NCI-H1417 (cell line): Measurements from ENCODE around the gene SGMS1.
A peak's percentile ranks its signal among the peaks of the same experiment; 100 is the strongest.

Source experiments
- DNase-seq, 3 experiments: peaks; one replicate each; lab custom pipeline; 2025; lab: John Stamatoyannopoulos, UW

The SGMS1 gene

DNA sequence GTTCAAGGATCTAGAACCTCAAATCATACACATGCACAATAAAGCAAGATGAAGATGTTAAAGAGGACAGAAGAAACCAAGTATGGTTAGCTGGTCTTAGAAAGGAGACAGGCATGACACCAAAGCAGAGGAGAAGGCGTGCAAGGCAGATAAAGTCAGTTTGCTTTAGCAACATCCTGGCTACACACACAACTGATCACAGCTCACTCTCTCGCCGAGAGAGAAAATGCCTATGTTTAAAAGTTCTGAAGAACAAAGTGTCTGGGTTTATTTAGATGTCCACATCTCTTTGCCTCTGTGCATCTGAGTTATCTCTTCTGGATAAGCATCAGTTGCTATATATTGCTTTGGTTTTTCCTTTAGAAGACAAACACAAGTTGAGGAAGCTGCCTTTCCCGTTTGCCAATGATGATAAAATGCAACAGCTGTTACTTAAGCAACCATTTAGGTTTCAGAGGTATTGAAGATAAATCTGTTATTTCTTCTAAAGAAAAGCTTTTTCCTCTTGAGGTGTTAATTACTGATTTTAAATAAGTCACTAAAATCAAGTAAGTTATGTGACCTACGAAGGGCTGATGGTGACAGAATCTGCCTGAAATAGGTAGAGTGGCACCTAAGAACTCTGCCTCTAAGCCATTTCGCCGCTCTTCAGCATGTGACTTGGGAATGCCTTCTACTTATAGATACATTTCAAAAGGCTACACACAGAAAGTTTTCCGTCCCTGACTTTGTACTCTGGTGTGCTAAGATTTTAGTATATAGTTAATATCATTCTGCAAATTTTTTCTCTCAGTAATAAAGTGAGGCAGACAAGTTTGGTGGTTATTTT, 226.2 kb downstream of the SGMS1 start:
- DNase-seq: no peak

DNA sequence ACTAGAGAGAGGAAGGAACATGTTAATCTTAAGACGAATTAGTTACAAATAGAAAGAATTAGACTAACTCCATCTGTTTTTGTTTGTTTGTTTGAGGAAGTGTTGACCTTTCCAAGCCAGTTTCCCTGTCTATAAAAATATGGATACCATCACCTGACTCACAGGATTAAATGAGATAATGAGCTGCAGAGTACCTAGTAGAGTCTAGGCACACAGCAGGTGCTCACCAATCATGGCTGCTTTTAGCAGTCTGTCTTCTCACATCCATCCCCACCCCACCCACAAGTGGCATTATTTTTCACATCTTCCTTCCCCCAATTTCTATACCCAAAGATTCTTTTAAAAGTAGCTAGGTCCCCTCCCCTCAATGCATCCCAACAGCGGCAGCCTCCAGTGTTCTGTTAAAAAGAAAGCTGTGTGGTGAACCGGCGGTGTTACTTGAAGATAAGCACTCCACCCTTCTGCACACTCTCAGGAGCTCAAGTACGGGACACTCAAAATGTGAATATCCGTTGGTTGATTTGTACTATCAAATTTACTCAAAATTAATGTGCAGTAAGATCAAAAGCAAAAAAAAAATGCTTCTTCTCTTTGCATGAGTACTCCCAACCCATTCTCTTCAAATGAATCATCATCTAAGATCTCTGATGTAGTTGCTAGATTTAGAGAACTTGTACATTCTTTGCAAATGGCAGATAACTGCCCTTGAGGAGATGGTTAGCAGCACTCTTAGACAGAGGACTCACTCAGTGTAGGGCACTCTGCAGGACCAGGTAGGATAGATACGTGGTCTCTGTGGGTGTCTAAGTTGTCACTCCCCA, 227.1 kb downstream of the SGMS1 start:
- no peak for DNase-seq

DNA sequence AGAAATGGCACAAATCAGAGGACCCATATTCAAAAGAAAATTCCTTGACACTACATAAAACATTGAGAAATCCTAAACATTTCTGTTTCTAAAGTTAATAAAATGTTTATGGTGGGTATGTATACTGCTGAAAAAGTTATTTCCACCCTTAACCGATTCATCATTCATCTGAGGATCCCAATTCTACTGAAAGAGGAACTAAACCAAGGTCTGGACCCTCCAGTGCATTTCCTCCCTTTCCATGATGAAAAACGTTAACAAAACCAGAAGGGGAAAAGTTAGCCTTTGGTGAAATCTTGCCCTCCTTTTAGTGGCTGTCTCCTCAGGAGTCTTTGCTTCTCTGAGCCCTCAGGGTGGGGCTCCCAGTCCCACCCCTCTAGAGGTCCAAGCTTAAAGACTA, 227.9 kb downstream of the SGMS1 start:
- DNase-seq: no peak

DNA sequence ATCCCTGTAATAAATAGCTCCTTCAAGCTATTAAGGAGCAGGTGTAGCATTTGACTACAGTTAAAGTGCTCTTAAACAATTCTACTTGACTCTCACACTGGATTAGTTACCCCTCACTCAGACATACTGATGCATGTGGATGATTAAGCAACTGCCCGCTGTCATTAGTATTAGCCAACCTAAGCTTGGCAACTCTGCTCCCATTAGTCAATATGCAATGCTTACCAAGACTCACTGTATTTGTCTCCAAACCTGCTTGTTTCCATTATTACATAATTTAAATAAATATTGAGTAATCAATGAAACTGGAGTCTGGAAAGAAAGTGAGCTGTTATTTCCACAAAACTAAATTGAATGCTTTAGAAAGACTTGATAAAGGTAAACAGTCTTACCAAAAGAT, 228.5 kb downstream of the SGMS1 start:
- no peak for DNase-seq

GRCh38 chr10:50394832-50395231, 228.9 kb downstream of the SGMS1 start:
- no peak for DNase-seq

- DNase-seq: peak in 1 of 3 experiments; percentile 28
These were observed 229.8 kb downstream of the SGMS1 start for GRCh38 chr10:50393784-50394467.

- peak in 1 of 3 experiments; percentile 1 for DNase-seq
These were observed 230.6 kb downstream of the SGMS1 start for GRCh38 chr10:50392966-50393718.

- DNase-seq: no peak
These were observed 231.3 kb downstream of the SGMS1 start for GRCh38 chr10:50392426-50392825.

DNA sequence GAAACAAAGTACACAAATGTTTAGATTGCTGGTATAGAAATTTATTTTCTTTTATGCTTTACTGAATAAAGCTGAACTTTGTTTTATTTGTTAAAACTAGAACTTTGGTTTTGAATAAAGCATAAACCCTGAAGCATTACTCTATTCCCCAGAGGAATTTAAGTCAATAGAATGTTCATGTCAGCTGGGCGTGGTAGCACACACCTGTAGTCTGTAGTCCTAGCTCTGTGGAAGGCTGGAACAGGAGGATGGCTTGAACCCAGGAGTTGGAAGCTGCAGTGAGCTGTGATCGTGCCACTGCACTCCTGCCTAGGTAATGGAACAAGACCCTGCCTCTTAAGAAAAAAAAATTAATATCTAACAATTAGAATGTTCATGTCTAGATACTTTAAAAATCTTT, 233.5 kb downstream of the SGMS1 start:
- no peak for DNase-seq

- no peak for DNase-seq
These were observed 235.6 kb downstream of the SGMS1 start for GRCh38 chr10:50388181-50388580.

- no peak for DNase-seq
These were observed 236.1 kb downstream of the SGMS1 start for GRCh38 chr10:50387732-50388073.

- DNase-seq: no peak
These were observed 236.6 kb downstream of the SGMS1 start for GRCh38 chr10:50387007-50387731.

DNA sequence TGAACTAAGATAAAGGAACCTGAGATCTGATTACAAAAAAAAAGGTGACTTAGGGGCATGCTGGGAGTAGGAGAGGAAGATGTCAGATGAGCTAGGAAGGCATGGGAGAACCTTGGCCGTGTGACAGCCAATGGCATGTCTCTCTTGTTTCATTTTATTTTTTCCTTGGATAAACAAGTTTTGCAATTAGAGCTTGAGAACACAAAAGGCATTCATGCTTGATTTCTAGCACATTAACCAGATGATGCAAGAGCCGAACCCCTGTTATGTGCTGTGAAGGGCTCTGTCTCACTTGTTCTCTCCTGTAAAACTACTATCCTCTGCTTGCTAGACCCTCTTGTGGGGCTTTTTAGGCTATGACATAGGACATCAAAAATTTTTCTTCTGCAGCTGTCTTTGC, 238.1 kb downstream of the SGMS1 start:
- peak in 1 of 3 experiments; percentile 1 for DNase-seq

DNA sequence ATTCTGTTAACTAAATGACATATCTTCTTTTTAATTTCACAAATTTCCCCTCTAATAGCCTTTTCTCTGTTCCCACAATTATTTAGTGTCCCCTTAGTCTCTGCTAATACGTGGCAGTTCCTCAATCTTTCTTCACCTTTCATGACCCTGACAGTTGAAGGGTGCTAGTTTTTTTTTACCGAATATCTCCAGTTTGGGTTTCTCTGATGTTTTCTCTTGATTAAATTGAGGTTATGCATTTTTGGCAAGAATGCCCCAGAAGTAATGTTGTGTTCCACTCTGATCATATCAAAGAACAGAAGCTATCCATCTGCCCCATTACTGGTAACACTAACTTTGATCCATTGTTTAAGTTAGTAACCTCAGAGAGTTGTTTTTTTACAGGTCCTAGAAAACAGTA, 238.9 kb downstream of the SGMS1 start:
- no peak for DNase-seq

- no peak for DNase-seq
These were observed 239.5 kb downstream of the SGMS1 start for GRCh38 chr10:50384238-50384637.

GRCh38 chr10:50382576-50383023, 241.2 kb downstream of the SGMS1 start:
- no peak for DNase-seq

DNA sequence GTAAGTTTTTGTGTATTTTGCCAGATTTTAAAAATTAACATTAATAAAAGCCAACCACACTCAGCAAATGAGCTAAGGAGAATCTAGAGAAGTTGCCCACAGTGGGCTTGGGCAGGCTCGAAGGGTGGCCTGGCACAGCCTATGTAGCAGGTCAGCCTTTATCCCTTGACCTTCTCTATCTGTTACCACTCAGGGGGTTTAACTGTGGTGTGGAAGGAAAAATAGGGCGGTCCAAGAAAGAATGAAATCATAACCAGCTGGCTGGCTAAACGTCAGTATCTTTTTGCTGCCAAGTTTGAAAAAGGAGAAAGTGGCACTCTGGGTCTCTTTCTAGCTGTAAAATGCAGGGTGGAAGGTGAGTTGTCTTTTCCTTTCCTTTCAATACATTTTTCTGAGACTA, 242.1 kb downstream of the SGMS1 start:
- DNase-seq: no peak

DNA sequence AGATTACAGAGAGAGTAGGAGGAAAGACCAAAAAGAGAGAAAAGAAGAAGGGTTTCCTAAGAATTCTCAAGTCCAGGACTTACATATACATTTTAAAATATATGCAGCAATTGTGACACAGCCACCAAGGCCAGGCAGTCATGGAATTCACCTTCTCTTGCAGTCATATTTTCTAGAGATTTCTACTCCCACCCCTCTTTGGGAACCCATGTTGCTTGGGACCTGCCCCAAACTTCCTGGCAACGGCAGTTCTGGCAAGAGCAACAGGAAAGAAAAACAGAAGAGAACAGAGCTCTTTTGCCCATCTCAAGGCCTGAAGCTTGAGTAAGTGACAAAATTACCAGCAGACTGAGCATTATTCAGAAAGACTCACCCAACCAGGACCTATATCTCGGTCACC, 244.1 kb downstream of the SGMS1 start:
- DNase-seq: no peak

GRCh38 chr10:50375745-50376144, 248.0 kb downstream of the SGMS1 start:
- no peak for DNase-seq

- DNase-seq: peak in 1 of 3 experiments; percentile 3
These were observed 248.7 kb downstream of the SGMS1 start for GRCh38 chr10:50375051-50375452.

DNA sequence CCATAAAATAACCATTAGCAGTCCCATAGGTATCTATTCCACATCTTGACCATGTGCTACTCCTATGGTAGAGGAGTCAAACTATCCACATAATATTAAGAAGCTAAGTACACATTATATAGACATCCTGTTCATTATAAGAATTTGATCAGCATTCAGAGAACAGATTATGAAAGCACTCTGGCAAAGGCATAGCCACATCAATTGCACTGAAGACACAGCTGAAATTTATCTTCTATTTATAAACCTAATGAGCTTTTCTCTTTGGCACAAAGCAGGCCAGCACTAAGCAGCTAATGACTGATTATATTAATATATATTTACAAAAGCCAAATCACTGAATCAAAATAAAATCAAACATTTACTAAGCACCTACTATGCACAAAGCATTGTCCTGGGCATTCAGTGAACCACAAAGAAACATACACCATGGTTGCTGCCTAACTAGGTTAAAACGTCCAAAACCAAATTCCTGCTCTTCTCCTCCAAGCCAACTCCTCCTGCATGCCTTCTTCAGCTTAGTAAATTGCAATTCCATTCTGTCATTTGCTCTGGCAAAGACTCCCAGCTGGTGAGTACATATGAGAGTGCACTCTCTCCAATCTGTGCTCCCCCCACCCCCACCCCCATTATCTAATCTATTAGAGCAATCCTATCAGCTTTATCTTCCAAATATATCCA, 249.8 kb downstream of the SGMS1 start:
- DNase-seq: no peak
